Activated CD4-positive, alpha-beta T cell treated with anti-CD3 and anti-CD28 coated beads, Interleukin-2, amount 50 U/mL, for 48 hours (primary cell): ENCODE results near the gene RBM33.
"Not testable (repeated sequence)": the region's sequence is repeated elsewhere in the genome, so short reads cannot be mapped to it uniquely, and the experiment has no call there.

ENCODE experiments used
- DNase-seq, 2 experiments: peaks; one replicate each; pipeline ENCODE4 v3.0.0-alpha.2; 2020

Gene RBM33

GRCh38 chr7:155813125-155813524, 168.7 kb downstream of the RBM33 start:
- no peak for DNase-seq

DNA sequence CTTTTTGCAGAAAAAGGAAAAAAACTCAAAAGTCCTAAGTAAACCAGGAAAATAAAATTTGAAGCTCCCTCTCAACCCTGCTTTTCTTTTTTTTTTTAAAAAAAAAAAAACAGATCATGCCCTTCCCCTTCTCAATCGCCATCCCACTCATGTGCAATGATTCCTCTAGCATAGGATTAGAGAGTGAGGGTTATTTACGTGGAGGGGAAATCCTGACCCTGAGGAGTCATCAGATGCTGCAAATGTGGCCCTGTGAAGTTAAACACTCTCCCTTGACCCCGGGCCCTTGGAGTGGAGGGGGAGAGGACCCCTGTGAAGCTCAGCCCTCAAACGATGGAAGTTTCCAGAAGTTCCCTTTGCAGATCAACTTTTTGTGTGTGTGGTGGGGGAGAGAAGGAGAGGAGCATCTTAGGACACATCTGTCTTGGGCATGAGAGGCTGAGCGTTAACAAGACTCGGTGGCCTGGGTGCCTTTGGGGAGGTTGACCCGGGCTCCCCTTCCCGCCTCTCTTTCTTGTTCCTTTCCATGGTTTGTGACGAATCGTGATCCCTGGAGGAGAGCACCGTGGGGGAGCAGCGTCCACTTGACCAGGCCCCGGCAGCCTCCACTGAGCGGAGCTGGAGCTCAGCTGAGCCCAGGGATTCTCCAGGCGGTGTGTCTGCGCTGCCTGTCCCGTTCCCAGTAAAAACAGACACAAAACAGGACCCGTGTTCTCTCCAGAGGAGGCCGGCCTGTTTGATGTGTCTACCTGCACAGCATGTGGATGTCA, 169.3 kb downstream of the RBM33 start:
- DNase-seq, result no peak

DNA sequence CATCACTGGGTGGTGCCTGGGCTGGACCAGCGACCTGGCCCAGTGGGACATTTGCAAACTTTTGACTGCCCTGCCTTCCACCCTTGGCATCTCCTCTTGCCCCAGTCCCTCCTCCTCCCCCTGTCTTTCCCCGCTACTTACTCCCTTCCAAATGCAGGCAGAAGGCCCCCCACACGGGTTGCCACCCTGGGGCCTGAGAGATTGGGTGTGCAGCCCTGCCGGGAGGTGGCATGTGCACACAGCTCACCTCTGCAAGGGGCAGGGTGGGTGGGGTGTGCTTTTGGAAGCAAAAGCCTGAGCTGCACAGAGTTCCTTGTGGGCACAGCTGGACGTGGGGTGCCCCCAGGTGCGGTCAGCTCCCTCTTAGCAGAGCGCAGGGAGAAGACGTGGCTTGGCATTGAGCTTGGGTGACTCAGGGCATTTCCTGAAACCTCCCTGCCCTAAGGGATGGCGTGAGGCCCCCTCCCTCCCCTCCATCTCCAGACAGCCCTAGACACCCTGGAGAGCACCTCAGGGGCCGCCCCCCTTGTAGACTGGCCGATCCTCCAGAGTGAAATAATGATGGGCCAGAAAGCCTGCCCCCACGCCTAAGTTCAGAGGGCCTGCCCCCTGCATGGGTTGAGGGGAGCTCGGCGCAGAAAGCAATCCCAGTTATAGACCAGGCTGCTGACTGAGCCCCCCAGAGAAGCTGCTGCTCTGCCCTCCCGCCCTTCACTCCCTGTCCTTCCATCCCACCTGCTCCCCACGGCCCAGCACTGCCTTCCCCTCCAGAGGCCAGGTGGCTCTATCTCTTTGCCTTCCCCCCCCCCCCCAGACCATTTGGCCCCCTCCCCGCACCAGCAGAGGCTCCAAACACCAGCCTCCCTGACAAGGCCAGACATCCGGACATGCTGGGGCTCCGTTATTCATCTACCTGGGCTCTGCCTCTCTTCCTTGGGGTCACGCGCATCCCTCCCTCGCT, 170.1 kb downstream of the RBM33 start:
- DNase-seq, result no peak

DNA sequence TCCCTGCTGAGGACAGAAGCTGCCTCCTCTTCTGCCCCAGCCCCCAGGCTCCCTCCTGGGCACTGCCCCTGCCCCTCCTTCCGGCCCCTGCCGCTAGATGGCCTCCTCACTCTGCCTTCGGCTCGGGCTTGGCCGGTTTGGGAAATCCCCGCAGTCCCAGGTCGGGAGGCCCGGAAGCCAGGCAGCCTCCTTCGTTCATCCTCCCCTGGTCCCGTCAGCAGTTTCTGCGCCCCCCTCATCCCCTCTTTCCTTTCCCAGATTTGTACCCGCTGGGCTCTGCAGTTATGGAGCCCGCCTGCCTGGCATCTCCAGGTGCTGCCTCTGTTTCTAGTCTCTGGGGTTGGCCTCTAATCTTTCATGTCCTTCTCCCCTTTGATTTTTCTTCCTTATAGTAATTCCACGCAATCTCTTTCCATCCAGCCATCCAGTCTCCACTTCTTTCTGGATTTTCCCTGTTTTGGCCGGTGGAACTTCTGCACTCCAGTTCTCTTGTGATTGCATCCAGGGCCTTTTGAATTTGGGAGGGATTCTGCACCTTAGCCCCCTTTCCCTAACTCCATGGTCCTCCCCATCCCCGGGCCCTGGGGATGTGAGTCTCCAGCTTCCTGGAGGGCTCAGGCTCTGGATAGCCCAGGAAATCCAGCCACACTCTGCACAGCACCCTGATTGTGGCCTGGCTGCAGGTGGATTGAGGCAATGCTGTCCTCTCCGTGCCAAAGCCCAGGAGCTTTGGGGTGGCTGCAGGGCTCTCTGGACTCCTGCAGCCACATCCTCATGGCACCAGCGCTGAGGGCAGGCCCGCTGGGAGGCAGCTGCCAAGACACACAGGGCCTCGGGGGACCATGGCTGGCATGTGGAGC, 171.1 kb downstream of the RBM33 start:
- peak; percentile 79 to 84 for DNase-seq

GRCh38 chr7:155816192-155816508, 171.7 kb downstream of the RBM33 start:
- no peak for DNase-seq

DNA sequence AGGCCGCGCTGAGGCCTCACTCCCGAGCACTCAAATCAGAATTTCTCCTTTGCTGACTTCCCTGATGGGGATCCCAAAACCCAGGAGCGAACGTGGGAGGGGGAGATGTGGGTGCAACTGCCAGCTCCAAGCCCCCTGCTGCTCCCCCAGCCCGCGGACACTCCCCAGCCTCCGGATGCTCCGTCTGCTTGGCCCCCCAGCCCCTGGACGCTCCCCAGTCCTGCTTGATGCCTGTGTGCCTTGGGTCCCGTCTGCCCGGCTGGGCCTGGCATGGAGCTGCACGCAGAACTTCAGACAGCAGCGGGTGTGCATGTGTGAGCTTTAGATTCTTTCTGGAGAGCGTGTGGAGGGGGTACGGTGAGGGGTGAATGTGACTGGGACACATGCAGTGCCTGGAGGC, 172.5 kb downstream of the RBM33 start:
- no peak for DNase-seq

GRCh38 chr7:155817515-155817914, 173.1 kb downstream of the RBM33 start:
- not testable (repeated sequence) for DNase-seq

DNA sequence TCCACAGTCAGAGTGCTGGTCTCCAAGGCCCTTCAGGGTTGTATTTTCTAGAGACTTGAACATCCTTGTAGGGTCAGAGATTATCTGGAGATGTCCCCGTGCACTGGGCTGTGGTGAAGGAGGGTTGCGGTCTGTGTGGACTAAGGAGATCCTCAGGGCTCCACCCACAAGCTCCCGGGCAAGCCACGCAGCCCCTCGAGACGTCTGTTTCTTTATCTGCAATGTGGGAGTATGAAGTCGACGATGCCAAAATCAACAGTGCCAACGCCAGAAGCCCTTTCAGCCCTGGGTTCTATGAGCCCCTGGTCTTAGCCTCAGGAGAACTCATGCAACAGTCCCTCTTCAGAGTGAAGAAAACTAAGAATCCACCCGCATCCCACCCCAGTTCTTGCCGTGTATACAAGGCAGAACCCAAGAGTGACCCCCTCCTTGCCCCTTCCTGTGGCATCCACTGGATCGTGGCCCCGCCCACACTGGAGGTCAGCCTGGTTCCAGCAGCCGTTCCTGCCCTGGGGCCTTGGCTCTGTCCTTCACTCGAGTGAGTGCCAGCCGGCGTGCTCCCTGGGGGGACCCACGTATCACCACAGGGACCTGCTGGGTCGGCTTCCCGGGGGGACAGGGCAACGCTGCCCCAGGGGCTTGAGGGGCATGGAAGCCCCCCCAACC, 173.8 kb downstream of the RBM33 start:
- no peak for DNase-seq

DNA sequence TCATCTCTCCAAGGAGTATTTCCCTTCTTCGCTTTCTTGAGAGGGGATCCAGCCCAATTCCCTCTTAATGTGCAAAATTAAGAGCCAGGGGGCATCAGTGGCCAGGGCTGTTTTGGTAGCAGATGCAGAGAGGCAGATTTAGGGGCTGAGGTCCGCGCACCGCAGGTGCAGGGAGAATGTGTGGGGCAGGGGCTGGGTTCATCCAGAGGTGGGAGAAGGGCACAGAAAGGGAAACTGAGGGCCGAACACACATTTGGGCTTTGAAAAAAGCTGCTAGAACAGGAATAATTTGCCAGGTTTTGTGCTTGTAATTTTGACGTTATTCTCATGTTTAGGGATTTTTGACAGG, 174.3 kb downstream of the RBM33 start:
- no peak for DNase-seq

DNA sequence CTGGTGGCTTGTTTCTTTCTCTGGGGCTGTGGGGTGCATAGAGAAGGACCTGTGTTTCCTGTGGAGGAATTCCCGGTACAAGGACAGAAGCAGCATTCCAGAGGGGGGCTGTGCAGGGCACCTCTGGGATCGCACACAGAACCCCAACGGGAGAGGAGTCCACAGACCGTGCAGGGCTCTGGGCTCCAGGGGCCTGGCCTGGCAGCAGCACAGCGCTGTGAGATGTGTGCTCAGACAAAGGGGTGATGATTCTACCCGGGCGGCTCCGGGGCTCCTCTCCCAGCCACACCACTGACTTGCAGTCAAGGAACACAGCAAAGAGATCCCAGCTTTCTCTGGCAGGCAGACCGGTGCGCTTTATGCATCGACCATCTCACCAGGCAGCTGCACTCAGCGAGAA, 174.7 kb downstream of the RBM33 start:
- DNase-seq, result no peak

DNA sequence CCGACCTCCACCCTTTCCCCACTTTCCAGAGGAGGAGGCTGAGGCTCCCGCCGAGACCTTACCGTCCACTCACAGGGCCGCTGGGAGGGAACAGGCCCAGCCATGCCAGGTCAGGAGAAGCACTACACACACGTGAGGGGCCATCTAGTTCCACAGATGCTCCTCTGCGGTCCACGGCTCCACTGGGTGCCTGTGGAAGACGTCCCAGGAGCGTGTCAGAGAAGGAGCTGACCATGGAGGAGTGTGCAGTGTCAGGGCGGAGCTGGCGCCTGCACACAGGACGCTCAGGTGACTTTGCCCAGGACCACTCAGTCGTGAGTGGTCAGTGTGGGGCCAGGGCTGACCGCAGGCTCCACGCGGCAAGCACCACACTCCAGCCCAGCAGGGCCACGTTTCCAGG, 175.8 kb downstream of the RBM33 start:
- no peak for DNase-seq

DNA sequence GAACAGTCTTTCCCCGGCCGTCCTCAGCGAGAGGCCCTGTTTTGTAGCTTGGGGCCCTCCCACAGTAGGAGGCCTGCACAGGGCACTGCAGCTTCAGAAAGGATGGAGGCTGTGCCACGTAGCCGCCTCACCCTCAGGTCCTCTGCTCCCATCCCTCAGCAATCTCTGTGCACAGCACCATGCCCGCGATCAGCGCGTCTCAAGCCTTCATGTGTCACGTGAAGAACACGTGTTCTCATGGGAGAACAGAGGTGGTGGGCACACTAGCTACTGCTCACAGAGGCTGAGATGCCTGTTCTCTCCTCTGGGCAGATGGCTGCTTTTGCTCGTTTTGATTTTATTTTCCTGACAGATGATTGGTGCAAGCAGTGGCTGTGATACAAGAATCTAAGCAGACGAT, 176.3 kb downstream of the RBM33 start:
- no peak for DNase-seq

GRCh38 chr7:155821851-155822250, 177.4 kb downstream of the RBM33 start:
- DNase-seq, result no peak

- DNase-seq, result no peak
Measured at GRCh38 chr7:155824227-155824886, 179.9 kb downstream of the RBM33 start.

GRCh38 chr7:155825336-155825735, 180.9 kb downstream of the RBM33 start:
- no peak for DNase-seq

- no peak for DNase-seq
Measured at GRCh38 chr7:155829796-155830470, 185.5 kb downstream of the RBM33 start.
